Dedifferentiated amniotic fluid mesenchymal stem cell (primary cell): ENCODE results near the gene LHPP.

ENCODE experiments used
- DNase-seq: peaks from one replicate; pipeline ENCODE4 v3.0.0-alpha.2; 2016; ENCODE audit errors: extremely low spot score

Gene LHPP

DNA sequence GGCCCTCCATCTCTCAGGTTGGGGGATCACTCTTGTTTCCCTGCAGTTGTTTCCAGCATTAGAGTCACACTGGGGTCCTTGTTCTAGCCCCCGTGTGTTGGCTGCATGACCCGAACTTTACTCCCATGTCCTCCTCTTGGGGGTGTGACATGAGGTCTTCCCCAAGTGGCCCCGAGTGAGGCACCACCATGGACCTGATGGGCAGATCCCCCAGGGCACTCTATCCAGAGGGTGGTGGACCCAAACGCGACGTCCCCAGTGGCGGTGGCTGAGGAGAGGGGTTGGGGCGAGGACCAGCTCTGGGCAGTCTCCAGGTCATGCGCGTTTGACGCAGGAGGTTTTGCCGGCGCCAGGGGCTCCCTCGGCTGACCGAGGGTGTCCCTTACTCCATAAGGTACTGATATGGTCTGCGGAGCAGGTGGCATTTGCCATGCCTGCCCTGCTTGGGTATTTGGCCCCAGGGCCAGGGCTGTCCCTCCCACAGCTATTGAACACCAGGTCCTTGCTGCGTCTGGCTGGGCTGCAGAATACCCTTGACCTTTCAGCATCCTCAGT lies 131.9 kb downstream of the LHPP start:
- DNase-seq: no peak

DNA sequence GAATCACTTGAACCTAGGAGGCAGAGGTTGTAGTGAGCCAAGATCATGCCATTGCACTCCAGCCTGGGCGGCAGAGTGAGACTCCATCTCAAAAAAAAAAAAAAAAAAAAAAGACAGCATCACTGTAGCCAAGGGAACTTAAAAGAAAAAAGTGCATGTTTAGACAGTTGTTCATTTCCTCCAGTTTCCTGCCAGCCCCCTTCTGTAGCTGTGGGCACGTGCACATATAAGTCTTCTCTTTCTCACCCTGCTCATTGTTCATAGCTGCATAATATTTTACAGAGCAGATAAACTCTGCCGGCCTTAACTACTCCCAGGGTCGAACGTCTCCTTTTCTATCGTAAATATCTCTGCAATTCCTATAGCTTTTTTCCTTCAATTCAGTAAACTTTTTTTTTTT lies 132.6 kb downstream of the LHPP start:
- DNase-seq: no peak

DNA sequence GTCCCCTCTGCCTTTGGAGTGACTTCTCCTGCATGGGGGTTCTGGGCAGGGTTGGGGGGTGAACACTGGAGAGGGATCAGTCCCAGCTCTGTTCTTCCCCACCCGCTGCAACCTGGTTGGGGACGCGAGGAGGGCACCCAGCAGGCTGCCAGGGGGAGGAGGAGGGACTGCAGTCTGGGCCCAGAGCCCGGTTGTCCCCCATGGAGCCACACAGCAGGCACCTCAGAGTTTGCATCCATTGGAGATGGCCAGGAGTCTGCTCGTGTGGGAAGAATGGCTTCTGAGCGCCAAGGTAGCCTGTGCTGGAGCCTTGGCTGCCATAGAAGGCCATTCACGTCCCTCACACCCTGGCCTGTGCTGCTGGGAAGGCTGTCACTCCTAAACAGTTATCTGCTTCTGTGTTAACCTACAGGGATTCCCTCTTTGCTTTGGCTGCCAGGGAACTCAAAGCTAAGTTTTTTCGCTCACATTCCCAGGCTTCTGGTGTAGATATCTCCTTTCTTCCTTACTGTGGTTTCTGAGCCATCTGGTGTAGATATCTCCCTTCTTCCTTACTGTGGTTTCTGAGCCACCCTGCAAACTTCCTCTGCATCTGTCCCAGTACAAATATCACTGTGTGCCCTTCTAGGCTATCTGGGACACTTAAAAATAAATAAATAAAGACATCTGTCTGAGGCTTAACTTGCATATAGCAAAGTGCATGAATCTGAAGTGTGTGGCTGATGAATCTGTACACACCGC lies 133.7 kb downstream of the LHPP start:
- no peak for DNase-seq

DNA sequence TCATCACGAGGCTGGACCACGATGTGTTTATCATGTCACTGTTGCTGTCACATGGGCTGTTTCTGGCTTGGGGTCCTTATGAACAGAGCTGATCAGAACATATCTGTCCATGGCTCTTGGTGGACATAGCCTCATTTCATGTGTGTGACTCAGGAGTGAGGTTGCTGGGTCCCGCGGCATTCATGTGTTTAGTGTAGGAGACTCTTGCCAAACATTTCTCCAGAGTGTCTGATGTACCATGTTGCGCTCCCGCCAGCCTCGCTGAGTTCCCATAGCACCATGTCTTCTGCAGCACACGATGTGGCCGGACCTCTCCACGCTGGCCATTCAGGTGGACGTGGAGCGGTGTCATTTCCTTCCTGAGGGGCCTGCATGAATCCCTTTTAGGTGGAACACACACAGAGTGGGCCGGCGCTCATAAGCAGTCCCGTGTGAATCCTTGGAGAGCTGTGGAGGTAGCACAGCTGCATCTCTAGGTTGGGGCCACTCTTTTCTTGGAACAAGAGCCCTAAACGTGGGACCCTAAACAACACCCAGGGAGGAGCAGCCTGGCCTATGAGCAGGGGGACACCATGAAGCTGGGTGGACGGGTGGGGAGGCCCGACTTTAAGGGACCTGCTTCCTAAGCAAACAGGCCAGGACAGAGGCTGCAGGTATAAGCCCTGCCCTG lies 134.6 kb downstream of the LHPP start:
- no peak for DNase-seq

DNA sequence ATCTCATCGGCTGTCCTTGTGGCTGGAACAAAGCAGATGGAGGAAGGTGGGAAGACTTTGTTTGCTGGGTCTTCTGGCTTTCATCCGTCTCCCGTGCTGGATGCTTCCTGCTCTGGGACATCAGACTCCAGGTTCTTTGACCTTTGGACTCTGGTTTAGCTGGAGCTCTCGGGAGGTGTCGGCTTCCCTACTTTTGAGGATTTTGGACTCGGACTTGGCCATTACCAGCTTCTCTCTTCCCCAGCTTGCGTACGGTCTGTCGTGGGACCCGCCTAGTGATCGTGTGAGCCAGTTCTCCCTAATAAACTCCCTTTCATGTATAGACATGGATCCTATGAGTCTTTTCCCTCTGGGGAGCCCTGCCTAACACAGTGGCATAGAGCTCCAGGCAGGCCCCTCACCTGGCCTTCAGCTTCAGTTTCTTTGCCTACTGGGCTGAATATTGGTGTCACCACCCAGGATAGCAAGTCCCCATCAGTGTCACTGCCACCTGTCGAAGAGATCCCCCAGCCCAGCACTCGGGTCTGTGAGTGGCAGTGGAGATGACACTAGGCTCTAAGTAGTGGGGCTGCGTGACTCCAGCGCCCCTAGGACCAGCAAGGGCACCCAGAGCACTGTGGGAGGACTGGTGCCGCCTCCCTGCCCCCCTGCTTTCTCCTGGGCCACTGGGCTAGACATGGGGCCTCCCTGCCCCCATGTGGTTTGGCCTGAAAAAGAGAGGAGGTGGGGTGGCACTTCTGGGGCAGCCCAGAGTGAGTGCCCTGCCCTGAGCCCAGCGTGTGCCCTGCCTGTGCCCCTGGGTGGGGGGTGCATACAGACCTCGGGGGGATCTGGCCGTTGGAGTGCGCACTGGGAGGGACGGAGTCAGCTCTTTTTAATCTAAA lies 135.6 kb downstream of the LHPP start:
- no peak for DNase-seq

DNA sequence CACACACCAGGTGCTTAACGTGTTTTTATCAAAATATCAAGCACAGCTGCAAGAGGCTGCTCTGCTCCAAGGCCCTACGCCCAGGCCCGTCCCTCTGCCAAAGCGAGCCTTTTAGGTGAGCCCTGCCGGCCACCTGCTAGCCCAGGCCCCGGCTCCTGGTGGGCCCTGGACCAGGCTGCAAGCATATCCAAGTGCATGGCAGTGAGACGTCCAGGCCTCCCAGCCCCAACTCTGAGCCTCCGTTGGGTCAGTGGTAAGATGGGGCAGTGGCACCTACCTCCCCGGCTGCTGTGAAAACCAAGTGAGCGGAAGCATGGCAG lies 136.2 kb downstream of the LHPP start:
- no peak for DNase-seq

DNA sequence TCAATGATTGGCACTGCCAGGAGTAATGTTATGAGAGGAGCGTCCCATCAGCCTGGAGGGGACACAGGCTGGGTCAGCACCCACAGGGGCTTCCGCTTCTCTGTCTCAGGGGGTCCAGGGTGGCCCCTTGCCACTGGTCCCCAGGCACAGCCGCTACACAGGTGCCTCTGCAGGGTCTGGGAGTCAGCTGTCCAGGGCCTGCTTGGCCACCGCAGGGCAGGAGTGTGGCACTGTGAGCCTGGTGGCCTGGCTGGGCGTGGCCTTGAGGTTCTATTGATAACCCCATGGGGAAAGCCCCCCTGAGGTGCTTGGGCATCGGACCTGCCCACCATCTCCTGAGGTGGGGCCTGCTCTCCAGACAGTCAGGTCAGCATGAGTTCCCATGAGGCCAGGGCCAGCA lies 136.6 kb downstream of the LHPP start:
- no peak for DNase-seq

DNA sequence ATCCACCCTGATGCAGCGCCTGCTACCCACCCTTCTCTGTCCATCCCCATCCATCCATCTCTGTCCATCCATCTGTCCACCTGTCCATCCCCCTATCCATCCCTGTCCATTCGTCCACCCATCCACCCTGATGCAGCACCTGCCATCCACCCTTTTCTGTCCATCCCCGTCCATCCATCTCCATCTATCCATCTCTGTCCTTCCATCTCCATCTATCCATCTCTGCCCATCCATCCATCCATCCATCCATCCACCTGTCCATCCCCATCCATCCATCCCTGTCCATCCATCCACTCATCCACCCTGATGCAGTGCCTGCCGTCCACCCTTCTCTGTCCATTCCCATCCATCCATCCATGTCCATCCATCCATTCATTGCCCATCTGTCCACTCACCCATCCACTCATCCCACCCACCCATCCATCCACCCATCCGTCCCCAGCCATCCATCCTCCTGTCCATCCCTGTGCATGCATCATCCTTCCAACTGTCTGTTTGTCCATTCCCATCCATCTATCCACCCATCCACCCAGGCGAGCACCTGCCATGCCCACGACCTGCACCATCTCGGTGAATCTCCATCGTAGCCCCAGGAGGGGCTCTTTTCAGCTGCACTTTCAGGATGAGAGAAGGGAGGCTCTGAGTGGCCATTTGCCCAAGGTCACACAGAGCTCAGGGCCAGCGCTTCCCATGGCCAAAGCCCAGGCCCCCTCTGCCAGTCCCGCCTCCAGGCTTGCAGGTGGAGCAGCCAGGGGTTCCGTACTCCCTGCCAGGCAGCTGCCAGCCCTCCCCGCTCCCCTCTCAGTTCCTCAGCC lies 137.4 kb downstream of the LHPP start:
- DNase-seq: no peak

DNA sequence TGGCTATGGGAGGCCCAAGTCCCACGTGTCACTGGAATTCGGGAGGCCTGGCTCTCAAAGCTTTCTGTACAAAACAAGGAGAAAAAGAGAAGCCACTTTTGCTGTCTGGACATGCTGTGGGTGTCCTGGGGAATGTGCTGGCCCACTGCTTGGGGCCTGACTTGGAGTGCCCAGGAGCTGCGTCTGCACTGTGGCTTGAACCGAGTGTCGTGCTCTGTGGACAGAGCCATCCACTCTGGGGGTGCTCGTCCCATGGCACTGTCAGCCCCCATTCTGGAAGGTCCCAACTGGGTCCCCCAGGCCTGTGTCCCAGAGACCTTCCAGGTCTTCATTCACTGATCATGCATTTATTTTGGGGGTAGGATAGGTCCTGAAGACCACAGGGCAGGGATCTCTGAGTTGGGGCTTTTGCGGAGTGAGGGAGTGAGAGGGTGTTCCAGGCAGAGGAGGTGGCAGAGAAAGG lies 138.0 kb downstream of the LHPP start:
- no peak for DNase-seq

DNA sequence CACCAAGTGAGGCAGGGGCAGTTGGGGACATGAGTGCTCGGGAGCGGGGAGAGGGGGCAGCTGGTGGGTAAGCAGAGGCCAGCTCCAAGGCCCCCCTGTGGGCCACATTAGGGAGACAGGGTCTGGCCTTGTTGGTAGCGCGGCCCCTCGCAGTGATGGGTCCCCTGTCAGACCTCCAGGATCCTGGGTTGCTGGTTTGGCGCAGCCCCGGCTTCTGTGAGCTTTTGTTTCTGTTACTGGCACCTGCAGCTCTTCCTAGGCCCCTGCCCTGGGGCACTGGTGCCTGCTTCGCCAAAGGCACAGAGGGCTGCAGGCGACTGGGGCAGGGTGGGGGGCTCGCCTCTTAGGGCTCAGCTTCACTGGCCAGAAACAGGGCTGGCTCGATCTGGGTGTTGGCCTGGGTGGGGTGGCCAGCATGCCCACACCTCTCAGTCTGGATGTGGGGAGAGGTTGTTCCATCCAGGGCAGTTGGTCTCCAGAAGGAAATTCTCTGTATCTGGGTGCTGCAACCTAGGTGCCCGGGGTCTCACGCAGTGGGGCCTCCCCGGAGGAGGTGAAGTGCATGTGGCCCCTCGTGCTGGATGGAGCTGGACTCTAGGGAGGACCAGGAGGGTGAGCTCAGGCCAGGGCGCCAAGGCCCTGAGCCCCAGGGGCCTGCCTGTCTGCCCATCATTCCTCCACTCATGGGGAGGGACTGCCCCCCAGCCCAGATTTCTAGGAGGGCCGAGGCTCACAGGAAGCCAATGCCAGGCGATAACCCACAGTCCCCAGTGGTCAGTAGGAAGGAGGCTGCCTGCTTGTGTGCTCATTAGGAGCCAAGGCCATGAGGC lies 138.6 kb downstream of the LHPP start:
- no peak for DNase-seq

DNA sequence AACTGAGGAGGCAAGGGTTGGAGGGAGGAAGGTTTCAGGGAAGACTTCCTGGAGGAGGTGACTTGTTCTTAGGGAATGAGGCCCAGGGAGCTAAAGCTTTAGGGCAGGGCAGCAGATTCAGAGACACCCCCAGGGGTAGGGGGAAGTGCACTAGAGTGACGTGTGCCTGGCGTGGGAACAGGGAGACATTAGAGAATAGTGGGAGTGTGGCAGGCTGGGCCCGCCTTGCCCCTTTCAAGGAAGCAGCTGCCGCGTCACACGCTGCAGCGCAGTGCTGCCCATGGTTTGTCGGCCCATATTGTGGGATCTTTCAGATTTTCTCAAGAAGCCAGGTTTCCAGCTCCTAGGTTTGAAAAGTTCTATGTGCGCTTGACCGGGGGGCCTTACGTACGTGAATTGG lies 139.4 kb downstream of the LHPP start:
- DNase-seq: no peak

DNA sequence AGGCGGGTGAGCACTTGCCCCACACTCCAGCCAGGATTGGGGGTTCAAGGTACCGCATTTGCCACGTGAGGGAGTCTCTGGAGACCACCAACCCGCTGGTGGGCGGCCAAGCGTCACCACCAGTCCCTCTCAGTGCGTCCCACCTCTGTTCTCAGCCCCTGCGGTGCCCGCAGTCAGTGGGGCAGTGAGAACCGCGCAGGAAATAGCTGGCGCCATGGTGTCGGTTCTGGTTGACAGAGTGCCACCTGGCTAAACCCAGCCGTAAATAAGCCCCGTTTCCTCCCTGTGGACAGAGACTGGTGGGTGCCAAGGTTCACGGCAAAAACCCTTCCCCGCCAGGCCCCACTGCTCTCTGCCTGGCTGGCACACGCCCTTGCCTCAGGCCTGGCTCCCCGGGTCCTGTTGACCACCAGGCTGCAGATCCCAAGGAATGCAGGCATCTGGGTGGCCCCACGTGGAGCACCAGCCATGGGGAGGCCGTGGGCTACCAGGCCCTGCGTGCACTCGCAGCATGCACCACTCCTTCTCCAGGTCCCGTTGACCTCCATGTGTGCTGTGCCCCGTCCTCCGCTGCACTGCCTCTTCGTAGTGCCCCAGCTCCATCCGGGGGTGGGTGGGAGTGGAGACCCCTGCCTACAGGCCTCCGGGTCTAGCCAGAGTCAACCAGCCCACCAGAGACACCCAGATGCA lies 140.0 kb downstream of the LHPP start:
- DNase-seq: no peak

DNA sequence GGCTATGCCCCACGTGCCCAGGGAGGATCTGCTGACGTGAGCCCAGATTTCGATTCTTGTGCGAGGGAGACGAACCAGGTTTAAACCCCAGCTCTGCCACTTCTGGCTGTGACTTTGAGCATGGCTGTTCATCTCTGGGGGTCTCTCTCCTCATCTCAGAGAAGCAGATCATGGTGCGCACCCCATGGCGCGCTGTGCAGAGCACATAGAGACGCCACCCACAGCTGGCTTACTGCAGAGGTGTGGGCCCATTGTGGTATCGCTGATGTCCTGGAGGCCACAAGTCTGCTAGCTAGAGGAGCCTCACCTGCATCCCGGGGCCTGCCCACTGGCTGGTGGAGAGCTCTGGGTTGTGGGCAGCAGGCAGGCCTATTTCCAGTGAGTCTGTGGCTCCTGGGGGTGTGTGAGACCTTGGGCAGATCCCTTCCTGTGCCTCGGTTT lies 140.5 kb downstream of the LHPP start:
- DNase-seq: no peak

DNA sequence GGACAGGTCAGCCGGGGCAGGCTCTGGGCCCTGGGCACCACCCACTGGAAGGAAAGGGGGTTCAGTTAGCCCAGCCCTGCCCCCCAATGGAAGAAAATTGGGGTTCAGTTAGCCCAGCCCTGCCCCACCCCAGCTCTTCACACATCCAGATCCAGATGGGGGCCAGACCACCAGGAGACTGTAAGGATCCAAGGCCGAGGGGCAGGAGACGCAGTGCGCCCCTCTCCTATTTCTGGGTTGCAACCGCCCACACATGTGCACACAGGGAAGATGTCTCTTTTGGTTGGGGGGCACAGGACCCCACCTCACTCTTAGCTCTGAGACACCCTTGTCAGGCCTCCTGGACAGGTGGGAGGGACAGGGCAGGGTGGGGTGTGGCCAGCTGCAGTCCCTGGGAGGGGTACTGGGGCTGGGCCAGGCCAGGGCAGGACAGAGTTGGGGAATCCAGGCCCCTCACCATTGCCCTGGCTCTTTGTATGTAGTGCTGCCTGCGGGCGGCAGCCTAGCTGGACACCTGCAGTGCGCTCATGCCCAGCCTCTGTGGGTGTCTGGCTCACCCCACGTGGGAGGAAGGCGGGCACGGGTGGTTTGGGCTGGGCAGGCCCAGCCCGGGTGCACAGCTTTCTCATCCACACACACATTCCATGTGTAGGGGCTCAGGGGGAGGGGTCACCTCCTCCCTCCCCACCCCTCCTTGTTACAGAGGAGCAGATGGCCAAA lies 141.2 kb downstream of the LHPP start:
- no peak for DNase-seq

DNA sequence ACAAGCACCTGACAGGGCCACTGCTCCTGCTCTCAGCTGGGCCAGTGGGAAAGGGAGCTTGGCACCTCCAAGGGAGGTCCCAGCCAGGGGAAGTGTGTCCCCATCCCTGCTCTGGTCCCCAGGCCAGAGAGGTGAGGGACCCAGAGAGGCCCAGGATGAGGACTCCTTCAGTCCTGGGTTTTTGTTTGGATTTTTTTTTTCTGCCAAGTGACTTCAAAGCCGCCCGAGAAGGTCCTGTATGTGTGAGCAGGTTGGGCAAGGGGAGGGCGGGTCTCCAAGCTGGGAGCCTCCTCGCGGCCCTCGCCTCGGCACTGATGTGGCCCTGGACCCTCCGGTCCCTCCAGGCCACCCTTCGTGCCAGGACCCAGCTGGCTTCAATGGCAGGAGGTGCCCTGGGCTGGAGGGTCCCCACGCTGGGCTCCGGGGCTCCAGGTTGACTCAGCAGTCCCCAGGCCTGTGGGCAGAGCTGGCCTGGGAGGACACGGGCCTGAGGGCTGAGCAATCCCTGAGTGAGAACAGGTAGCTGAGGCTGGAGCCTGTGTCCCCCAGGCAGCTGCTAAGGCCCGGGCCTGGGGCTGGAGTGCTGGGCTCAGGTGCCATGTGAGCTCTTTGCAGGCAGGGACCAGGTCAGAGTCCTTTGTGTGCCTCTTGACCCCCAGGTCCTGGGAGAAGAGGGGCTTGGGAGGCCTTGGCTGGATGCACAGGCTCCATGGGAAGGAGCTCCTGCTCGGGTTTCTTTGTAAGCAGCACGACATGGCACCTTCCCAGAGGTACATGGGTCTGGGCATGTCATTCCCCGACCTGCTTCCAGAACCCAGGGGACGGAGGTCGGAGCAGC lies 142.0 kb downstream of the LHPP start:
- DNase-seq: no peak

DNA sequence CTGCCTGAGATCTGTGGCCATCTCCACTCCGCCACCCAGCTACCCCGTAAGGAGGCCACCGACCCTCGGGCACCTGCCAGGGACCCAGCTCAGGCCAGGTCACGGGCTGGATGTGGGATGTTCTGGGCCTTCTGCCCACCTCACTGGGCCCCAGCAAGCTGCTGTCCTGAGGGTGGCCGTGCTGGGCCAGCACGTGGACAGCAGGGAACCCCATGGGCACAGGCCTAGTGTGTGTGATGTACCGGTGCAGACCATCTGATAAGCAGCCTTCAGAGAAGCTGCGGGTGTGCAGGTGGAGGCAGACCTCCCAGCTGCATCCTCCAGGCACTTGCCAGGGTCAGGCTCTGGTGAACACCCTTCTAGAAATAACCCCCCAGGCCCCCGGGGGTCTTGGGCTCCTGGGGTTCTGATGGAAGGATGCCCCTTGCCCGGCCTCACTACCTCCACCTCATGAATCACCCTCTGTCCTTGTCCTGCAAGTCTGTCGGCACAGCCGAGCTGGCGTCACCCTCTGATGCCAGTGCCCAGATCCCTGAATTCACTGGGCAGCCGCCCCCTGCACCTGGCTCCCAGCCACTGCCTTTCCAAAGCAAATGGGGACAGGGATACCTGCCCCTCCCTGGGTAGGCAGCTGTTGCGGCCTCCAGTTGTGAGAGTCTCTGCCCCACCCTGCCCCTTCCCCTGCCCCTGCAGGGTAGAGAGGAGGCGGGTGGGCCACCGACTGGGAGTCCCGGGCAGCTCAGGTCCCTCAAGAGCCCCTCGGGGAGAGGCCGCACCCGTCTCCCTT lies 142.8 kb downstream of the LHPP start:
- no peak for DNase-seq

DNA sequence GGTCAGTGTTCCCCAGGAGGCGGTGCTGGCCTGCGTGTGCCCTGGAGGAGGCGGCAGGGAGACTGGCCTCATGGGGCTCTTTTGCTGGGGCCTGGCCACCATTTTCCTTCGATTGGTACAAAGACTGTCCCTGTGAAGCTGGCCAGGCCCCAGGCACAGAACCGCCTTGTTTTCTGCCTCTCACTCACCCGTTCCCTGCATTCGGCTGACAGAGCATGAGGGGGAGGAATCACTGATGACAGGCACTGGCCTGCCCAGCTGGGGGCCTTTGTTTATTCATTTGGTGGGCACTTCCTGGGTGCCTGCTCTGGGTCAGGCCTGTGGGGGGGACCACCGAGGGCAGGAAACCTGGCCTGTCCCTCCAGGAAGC lies 143.4 kb downstream of the LHPP start:
- no peak for DNase-seq

DNA sequence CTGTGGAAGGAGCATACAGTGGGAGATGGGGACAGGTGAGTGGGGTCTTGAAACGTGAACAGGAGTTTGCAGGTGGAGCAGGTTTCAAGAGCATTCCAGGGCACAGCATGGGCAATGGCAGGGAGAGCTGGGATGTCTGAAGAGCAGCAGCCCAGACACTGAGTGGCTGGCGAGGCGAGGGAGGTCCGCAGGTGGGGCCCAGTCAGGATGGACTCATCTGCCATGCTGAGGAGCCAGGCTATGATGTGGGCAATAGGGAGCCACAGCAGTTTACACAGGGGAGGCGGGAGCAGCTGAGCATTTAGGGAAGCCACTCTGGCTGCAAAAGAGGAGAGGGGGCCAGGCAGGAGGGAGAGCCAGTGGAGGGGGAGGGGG lies 143.8 kb downstream of the LHPP start:
- no peak for DNase-seq
